GM18861 (cell line): ENCODE measurements around the gene CACNB2.
A peak's percentile ranks its signal among the peaks of the same experiment; 100 is the strongest.

Experiments
- ATAC-seq: cut with Tn5 transposase; IDR thresholded peaks from one replicate; pipeline ENCODE4 v1.9.1; 2021; ENCODE audit not compliant: unreplicated experiment

CACNB2 gene

DNA sequence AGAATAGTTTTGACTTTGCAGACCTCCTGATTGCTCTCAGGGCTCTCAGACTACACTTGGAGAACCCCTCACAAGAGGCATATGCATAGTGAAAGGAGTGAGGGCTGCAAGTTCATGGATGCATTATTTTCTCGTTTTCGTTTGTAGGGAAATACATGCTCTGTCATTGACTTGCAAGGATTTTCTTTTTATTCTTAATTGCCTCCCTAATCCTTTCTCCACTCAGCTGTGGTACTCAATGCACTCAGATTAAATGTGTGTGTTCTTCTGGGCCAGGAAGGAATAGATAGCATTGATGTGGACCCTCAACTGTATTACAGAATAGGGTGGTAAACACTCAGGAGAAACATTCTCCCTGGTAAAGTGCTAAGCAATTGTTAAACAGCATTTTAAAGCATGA, 188.7 kb downstream of the CACNB2 start:
- ATAC-seq: no peak

DNA sequence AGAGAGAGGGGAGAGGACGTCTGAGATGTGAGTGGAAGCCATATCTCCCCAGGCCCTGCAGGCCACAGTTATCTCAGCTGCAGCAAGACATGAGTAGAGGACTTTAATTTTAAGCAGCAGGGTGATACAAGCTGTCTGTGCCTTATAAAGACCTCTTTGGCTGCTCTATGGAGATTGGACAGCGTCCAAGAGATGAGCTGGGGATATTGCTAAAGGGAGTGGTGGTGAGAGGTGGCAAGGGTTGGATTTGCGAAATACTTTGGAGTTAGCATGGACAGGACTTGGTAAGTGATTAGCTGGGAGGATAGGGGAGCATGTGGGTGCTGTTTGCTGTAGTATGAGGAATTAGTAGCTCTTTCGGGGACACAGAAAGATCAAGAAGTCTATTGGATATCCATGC, 191.8 kb downstream of the CACNB2 start:
- ATAC-seq: no peak

GRCh38 chr10:18332484-18332883, 192.3 kb downstream of the CACNB2 start:
- ATAC-seq: no peak

DNA sequence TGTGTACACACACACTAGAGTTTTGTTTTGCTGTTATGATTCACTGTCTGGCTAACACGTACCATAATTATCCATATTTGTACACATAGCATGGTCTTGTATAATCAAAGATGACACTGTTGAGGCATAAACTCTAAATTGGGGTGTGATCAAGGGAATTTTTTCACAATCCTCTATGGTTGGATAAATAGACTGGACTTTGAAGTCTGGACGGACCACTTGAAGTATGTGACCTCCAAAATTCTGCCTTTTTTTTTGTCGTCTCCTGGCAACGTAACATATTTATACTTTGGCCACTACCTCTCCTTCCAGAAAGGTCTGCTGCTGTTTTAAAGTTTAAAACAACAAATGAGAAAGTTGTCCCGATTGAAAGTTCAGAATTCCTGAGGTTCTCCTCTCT, 193.4 kb downstream of the CACNB2 start:
- ATAC-seq: no peak

- ATAC-seq: no peak
These were observed 194.1 kb downstream of the CACNB2 start for GRCh38 chr10:18334116-18334867.

- ATAC-seq: no peak
These were observed 200.3 kb downstream of the CACNB2 start for GRCh38 chr10:18340496-18341051.

- no peak for ATAC-seq
These were observed 200.8 kb downstream of the CACNB2 start for GRCh38 chr10:18341055-18341454.

DNA sequence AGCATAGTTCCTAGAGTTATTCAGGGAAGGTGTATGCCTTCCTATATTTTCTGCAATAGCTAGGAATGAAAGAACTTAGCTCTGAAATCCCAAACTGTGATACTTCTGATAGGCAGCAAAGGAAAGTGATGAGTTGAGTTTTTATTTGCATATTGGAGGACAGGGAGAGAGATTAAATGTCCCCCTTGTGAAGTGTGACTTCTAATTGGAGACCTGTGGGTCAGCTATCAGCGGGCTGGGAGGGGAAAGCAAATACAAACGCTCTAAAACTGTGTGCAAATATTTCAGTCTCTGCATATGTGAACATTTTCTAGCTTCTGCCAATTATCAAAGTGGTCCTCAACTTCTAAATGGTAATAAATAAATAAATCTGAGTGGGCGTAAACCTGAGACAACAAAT, 203.3 kb downstream of the CACNB2 start:
- ATAC-seq: no peak

DNA sequence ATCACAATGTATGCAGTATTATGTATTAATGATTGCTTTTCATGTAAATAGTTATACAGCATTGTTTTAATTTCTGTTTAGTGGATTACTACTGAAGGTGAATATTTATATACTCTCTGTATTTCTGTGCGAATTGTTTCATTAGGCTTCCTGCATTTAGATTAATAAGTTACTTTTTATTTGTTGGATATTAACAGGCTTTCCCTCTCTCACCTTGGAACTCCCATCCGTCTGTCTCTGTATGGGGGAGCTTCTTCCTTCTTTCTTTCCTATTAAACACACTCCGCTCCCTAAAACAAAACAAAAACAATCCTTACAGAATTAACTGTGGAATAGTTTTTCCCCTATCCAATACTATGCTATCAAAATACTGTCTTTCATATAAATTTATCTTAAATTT, 205.1 kb downstream of the CACNB2 start:
- no peak for ATAC-seq

DNA sequence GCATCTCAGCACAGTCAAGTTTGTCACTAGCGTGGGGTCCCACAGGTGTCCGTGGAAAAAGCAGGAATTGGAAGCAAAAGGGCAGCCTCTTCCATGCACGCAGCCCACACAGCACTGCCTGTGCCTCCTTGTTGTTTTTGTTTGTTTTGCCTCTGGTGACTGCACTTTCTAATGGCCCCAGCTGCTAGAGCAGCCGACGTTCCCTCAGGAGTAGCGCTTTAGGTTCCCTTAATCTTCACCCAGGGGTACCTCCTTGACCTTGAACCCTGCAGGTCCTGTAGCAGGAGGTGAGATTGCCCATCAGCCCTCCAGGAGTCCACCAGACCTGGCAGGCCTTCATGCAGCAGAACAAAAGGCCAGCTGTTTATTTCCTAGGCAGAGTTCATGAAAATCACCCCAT, 210.1 kb downstream of the CACNB2 start:
- ATAC-seq: no peak

DNA sequence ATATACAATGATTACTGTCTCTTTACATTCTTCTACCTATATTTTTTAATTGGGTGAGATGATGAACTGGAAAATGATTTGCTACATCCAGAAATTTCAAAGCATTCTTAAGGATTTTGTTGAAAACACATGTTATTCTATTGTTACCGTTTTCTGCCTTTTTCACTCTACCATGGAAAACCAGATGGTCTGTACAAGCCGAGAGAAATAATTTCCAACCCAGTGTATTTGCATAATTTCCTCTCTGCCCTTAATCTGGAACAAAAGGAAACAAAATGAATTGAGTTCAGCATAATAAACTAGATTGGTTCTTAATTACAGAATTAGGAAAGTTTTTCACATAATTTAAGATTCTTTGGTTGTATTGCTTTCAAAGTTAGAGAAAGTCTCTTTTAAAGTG, 211.2 kb downstream of the CACNB2 start:
- ATAC-seq: no peak

DNA sequence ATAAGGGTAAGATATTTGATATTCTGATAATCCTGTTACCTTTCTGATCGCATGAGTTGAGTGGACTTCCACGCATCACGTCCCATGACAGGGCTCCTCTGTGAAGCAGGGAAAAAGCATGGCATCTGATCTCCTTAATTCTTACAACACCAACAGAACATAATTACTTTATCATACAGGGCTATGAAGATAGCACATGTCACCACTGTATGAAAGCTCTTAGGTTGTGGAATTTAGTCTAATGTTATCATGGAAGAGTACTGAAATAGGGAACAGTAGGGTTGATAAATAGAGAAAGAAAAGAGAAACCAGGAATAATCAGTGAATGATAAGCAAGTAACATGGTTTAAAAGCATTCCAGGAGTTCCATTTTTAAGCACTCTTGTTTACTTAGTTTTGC, 212.0 kb downstream of the CACNB2 start:
- ATAC-seq: no peak

GRCh38 chr10:18359812-18360211, 219.6 kb downstream of the CACNB2 start:
- ATAC-seq: no peak

DNA sequence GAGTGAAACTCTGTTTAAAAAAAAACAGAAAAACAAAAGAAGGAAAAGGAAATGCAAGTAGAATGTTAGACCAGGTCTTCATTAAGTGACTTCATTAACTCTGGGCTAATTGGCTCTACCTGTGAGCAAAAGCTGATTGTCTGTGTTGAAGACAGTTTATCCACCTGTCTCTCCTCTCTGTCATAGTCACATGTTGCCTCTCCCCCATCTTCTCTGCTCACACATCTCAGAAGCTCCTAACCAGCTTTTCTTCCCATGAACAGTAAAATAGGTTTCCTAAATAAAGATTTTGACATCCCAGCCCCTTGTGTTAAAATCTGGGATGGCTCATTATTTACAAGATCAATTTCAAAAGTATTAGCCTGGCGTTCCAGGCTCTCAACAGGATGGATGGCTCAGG, 222.7 kb downstream of the CACNB2 start:
- ATAC-seq: no peak

DNA sequence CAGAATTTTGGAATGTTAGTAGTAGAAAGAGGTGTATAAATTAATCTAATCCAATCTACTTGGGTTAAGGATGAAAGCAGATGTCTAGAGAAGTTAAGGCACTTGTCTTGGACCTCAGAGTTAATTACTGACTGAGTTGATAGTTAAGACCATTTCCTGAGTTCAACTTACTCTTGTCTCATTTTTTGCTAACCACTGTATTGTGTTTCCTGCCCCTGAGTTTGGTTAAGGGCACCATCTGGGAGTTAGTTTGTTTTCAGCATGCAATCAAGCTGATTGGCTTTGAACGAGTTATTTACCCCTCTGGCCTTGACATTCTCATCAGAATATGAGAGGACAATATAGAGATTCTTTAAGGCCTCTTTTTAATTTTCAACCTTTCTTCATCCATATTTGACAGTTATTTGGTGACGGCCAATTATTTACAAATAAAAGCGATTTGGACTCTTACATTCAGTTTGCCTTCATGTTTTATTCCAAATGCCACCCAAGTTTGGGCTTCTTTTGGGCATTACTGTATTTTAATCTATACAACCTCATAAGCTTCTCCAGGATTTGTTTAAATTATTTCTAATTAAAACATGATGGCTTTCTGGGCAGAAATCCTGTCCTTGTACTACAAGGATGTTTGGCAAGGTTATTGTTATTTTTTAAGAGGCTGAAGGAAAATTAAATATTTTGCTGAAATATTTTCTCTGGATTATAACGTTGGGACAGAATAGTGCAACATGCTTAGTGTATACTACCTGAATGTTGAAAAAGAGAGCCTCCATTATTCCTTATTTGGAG, 225.0 kb downstream of the CACNB2 start:
- peak; percentile 99 for ATAC-seq

- ATAC-seq: no peak
These were observed 227.6 kb downstream of the CACNB2 start for GRCh38 chr10:18367840-18368239.

GRCh38 chr10:18368273-18368672, 228.0 kb downstream of the CACNB2 start:
- ATAC-seq: no peak

GRCh38 chr10:18368682-18369081, 228.5 kb downstream of the CACNB2 start:
- ATAC-seq: no peak

DNA sequence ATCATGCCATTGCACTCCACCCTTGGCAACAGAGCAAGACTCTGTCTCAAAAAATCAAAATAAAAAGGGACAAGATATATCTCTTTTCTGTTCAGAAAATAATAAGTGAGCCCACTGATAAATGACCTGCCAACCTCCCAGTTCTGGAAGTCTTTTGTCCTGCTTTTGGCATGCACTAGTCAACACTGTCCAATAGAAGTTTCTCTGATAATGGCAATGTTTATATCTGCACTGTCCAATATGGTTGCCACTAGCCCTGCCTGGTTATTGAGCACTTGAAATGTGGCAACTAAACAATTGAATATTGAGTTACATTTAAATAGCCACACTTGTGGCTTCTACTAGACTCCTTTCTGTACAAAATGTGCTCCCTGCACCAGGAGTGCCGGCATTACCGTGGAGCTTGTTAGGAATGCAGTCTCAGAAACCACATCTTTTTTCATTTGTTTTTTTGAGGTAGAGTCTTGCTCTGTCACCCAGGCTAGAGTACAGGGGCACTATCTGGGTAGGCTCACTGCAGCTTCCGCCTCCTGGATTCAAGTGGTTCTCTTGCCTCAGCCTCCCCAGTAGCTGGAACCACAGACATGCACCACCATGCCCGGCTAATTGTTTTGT, 229.7 kb downstream of the CACNB2 start:
- no peak for ATAC-seq

DNA sequence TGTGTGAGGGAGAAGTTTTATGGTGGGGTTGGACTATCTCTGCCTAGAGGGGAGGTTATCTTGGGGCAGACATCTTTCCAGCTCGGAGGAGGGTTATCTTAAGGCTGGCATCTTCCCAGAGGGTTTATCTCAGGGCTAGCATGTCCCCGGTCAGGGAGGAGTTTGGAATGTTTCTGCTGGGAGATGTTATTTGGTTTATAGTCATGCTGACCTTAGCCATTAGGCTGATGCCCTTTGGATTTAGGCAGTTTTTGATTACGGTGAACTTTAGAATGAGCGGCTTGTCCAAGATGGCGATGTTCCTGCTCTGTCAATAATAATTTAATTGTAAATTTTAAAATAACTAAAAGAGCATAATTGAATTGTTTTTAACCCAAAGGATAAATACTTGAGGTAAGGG, 236.4 kb downstream of the CACNB2 start:
- ATAC-seq: no peak

GRCh38 chr10:18377898-18378297, 237.7 kb downstream of the CACNB2 start:
- no peak for ATAC-seq

GRCh38 chr10:18378766-18379165, 238.5 kb downstream of the CACNB2 start:
- ATAC-seq: no peak
